GM19023 (cell line): ENCODE data around the gene ZER1.
"Not testable (repeated sequence)": the region's sequence is repeated elsewhere in the genome, so short reads cannot be mapped to it uniquely, and the experiment has no call there.

ENCODE experiments used
- ATAC-seq: cut with Tn5 transposase; IDR thresholded peaks from one replicate; pipeline ENCODE4 v1.9.1; 2021; ENCODE audit warnings: mild to moderate bottlenecking, moderate library complexity; ENCODE audit not compliant: unreplicated experiment

The ZER1 gene

GRCh38 chr9:128718047-128718446, 53.7 kb downstream of the ZER1 start:
- no peak for ATAC-seq

GRCh38 chr9:128716581-128717254, 55.0 kb downstream of the ZER1 start:
- ATAC-seq: no peak

DNA sequence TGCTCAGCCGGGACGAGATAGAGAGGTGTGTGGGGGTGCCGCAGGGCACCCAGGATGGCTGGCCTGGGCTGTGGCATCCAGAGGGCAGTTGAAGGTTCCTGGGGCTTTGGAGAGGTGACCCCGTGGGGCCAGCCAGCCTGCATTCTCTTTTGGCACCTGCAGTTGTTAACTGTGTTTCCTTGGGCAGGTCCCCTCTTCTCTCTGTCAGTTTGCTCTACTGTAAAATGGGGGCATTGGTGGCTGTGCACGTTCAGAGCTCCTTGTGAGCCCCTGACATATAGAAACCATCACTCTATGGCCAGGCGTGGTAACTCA, 56.3 kb downstream of the ZER1 start:
- ATAC-seq: no peak

DNA sequence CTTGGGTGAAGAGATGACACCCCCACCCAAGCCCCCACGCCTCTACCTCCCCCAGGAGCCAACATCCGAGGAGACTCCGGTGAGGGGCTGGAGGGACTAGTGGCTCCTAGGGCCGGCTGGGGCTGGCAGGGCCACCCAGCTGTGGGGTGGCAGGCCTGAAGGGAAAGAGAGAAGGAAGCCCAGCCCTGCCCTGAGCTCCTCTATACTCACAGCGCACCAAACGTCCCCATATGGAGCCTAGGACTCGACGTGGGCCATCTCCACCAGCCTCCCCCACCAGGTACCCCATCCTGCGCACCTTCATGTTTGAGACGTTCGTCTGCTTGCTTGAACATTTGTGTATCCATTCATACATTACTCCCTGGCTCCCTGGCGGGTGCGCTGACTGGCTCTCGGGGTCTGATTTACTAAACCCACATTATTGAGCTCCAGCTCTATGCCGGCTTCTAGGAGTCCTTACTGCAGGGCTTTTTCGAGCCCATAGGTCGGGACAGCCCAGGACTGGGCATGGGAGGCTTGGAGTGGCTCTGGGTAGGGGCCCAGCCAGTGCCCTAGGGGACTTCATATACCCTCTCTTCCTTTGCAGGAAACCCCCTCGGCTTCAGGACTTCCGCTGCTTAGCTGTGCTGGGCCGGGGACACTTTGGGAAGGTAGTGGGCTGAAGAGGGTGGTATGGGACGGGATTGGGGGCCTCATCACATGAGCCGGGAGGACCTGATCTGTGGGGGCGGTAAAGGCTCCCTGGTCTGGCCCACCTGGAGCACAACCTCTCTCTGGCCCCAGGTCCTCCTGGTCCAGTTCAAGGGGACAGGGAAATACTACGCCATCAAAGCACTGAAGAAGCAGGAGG, 56.9 kb downstream of the ZER1 start:
- ATAC-seq: no peak

DNA sequence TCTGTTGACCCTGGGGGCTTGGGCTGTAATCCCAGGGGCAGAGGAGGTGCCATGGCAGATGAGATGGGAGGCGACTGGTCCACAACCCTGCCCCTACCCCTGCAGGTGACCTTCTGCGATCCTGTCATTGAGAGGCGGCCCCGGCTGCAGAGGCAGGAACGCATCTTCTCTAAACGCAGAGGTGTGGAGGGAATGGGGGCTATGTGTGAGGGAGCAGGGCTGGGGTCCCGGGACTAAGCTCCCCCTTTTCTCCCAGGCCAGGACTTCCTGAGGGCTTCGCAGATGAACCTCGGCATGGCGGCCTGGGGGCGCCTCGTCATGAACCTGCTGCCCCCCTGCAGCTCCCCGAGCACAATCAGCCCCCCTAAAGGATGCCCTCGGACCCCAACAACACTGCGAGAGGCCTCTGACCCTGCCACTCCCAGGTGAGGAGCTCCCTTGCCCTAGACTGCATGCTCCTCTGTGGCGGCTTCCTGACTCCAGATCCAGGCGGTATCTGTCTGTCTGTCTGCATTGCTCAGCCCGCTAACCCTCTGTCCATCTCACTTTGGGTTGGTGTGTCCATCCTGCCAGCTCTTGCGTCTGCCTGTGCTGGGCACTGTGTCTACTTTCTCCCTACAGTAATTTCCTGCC, 57.7 kb downstream of the ZER1 start:
- no peak for ATAC-seq

DNA sequence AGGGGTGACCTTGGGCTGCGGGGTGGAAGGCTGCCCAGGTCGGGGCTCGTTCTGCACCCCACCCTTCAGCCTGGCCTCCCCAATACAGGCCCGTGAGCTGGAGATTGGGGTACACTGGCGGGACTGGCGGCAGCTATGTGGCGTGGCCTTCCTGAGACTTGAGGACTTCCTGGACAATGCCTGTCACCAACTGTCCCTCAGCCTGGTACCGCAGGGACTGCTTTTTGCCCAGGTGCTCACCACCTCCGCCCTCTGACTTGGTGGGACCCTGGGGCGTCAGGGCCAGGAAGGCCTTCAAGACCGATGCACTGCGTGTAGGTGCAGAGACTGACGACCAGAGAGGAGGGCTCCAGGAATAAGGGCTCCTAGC, 58.3 kb downstream of the ZER1 start:
- ATAC-seq: no peak

GRCh38 chr9:128712451-128713410, 59.0 kb downstream of the ZER1 start:
- ATAC-seq: no peak

DNA sequence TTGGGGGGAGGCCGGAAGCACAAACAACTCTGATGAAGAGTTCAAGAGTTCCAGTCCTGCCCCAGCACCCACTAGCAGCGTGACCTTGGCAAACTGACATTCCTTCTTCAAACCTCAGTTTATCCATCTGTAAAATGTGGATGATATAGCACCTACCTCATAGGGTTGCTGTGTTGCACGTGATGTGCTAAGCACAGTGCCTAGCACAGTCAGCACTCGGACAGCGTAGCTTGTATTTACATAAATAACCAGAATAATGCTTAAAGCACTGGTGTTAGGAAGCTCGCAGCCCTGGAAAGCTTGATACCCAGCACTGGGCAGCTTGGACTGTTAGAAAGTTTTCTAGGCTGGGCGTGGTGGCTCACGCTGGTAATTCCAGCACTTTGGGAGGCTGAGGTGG, 64.3 kb downstream of the ZER1 start:
- no peak for ATAC-seq

- no peak for ATAC-seq
Observed at GRCh38 chr9:128706671-128707381, 64.9 kb downstream of the ZER1 start.

GRCh38 chr9:128706045-128706444, 65.7 kb downstream of the ZER1 start:
- ATAC-seq: no peak

DNA sequence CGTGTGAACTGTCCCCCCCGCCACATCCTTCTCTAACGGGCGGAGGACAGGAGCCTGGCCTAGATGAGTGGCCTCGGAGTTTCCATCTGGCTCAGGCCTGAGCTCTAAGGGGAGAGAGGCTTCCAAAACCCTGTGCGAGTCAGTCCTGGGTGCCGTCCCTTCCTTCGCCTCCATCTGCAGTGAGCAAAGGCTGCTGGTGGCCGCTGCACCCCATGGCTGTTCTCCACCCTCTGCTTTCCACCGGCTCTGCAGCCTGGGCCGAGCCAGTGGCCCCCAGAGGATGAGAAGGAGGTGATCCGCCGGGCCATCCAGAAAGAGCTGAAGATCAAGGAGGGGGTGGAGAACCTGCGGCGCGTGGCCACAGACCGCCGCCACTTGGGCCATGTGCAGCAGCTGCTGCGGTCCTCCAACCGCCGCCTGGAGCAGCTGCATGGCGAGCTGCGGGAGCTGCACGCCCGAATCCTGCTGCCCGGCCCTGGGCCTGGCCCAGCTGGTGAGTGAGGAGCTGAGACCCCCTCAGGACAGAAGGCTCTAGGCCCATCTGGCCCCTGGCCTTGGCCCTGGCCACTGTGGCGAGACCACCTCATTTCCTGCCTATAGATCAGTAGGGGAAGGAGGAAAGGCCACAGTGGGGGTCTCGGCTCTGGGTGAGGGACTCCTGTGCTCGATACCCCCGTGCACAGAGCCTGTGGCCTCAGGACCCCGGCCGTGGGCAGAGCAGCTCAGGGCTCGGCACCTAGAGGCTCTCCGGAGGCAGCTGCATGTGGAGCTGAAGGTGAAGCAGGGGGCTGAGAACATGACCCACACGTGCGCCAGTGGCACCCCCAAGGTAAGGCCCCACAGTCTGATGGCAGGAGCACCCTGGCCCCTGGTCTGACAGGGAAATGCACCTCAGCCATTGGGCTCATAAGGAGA, 66.4 kb downstream of the ZER1 start:
- ATAC-seq: no peak

GRCh38 chr9:128704356-128704670, 67.4 kb downstream of the ZER1 start:
- no peak for ATAC-seq

- no peak for ATAC-seq
Observed at GRCh38 chr9:128703616-128704355, 67.9 kb downstream of the ZER1 start.

- no peak for ATAC-seq
Observed at GRCh38 chr9:128702949-128703615, 68.6 kb downstream of the ZER1 start.

DNA sequence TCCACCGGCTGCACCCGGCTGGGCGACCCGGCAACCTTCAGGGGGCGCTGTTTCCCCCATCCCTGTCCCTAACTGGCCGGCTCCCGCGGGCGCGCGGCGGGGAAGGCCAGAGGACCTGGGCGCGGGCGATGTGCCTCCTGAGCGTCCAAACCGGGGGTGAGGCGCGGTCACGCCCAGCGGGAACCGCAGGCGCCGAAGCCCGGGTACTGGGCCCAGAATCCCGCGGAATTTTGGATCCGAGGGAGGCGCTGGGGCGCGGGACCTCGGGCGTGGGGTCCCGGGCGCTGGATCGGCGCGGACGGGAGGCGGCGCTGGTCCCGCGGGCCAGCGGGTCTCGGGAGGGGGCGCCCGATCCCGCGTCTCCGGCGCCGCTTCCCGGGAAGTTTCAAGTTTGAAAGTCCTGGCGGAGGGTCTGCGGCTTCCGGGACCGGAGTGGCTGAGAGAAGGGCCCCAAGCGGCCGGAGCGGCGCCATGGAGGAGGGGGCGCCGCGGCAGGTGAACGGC, 69.2 kb downstream of the ZER1 start, which contains the start of gene PKN3:
TSS of gene PKN3 (plus strand) at position 59 of the 504 bp plus-strand sequence. CDS start at position 472, 413 bp downstream.
- ATAC-seq: peak; percentile 70

DNA sequence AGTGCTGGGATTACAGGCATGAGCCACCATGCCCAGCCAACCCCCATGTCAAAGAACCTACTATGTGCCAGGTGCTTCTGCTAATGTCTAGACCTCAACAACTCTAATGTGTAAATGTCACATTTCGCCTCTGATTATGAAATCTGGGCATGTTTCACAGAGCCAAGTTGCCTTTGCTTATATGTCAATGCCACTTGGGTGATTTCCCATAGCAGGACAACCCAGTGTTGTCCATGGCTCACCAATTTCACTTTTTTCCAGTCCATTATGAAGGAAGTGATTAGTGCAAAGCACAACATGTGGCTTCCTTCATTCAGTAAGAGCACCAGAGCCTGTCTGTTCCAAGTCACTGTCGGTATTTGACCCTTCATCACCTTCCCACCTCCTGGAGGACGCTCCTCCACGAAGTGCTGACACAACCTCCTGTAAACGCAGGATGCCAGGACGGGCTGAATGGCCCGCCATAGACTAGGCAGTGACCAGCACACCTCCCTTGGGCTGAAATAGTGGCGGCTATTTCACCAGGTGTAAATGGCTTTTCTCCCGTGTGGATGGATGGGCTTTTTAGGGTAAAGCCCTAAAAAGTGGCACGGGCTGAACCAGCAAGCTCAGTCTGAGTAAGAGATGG, 70.4 kb downstream of the ZER1 start:
- no peak for ATAC-seq

DNA sequence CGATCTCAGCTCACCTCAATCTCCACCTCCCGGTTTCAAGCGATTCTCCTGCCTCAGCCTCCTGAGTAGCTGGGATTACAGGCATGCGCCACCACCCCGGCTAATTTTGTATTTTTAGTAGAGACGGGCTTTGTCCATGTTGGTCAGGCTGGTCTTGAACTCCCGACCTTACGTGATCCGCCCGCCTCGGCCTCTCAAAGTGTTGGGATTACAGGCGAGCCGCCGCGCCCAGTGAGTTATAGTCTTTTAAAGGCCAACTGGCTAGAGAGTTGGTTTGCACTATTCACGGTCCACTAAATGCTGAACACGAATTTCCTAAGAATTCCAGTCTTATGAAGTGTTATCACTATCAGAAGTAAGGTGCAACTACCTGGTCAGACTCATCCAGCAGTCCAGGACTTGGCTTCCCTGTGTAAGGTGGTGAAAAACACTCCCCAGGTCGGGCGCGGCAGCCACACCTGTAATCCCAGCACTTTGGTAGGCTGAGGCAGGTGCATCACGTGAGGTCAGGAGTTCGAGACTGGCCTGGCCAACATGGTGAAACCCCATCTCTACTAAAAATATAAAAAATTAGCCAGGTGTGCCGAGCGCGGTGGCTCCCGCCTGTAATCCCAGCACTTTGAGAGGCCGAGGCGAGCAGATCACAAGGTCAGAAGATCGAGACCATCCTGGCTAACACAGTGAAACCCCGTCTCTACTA, 72.5 kb downstream of the ZER1 start:
- not testable (repeated sequence) for ATAC-seq
